Right ventricle myocardium superior (tissue), 1 donor: ENCODE data around the gene SDSL. TPM values are rescaled to one million over a fixed set of nuclear protein-coding genes. Genes with fewer than 3 reads are reported as not detected.

Experiments
- ATAC-seq: fragments of 200-7000 bp; cut with Tn5 transposase; one replicate; pipeline ENCODE4 v1.9.1; 2020; ENCODE audit warnings: mild to moderate bottlenecking; ENCODE audit not compliant: poor library complexity
- DNase-seq: peaks from one replicate; pipeline ENCODE4 v3.0.0-alpha.2; 2020
- intact Hi-C: fragments of 100-400 bp; cut with DNase I; formaldehyde crosslinking; loops from one replicate; pipeline ENCODE4 v1.11.2; 2022
- total RNA-seq: library from RNA; stranded (reverse); fragmentation: NEBNext Ultra II Directional; extraction: Animal tissue kit (Norgen Biotek cat#: 25700); gene quantifications from one replicate; pipeline ENCODE4 v1.2.1, GENCODE V29; 2021
- donor health status: DM: no; HTN: yes; CAD: no; lungs with severe emphysema.

Gene SDSL
- total RNA-seq, 1 donor from 2014 or later, result 6.3 TPM

GRCh38 chr12:113462998-113463745 is 41.0 kb downstream of the SDSL start:
- intact Hi-C loops, result loop anchor here (2.0 kb wide), 1 partner anchor 450 kb away; no protein-coding TSS in a partner anchor
- no peak for ATAC-seq
- no peak for DNase-seq

GRCh38 chr12:113463746-113464451 is 41.7 kb downstream of the SDSL start:
- no peak for ATAC-seq
- intact Hi-C loops, result loop anchor here (2.0 kb wide), 1 partner anchor 449 kb away; no protein-coding TSS in a partner anchor
- no peak for DNase-seq

DNA sequence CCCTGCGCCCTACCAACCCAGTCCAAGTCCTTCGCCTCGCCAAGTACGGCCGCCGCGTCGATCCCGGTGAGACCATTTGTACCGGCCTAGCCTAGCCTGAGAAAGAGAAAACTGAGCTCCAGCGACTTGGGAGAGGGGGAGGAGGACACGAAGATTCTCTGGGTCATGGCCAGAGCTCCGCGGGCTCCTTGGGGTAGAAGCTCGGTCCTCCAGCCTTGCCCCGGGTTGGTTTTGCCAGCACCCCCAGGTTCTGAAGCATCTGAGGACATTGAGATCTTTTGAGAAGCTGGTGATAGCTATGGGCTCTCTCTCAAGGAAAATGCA is 42.2 kb downstream of the SDSL start:
- intact Hi-C loops, result no loop called here
- no peak for DNase-seq
- ATAC-seq, result no peak

GRCh38 chr12:113464852-113465719 is 42.9 kb downstream of the SDSL start:
- intact Hi-C loops, result no loop called here
- no peak for ATAC-seq
- no peak for DNase-seq

DNA sequence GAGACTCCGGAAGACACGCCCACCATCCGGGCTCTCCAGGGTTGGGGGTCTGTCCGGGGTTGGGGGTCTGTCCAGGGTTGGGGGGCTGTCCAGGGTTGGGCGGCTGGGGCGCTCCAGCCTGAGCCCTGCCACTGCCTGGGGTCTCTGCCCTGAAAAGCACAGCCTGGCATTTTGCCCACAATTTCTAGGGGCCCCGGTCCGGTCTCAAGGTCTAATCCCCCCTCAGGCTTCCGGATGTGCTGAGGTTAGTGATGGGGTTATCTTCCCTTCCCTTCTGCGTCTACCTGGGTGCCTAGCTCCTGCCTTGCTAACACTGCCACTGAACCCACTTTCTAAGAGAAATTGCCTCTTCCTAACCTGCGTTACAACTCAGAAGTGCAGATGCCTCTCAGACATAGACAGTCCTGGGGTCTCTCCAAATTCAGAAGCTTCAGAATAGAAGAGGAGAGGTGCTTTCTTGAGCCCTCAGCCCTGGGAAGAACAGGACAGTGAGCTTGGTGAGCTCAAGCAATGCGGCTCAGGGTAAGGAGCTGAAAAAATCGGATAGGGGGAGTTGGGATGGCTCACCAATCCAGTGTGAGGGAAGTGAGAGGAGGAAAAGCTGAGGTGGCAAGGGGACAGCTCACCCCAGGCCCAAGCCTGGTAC is 43.8 kb downstream of the SDSL start:
- intact Hi-C loops, result no loop called here
- ATAC-seq (no peak), DNase-seq (no peak)

GRCh38 chr12:113466454-113467141 is 44.4 kb downstream of the SDSL start:
- DNase-seq (no peak), ATAC-seq (no peak)
- intact Hi-C loops, result no loop called here

DNA sequence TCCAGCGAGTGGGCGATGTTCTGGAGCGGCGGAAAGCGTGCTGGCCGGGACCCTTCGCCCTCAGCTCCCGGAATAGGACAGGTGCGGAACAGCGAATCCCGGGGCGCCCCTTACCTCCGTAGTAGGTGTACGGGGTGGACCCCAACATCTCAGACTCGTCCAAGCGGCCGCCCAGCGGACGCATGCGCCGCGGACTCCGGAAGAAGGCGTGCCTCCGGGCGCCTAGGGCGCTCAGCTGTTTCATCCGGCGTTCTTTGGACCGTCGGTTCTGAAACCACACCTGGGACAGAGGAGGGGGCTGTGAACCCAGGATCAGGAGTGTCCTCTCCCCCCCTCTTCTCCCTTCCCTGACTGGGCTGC is 44.9 kb downstream of the SDSL start:
- intact Hi-C loops, result no loop called here
- ATAC-seq (no peak), DNase-seq (no peak)

- DNase-seq (no peak), ATAC-seq (no peak)
- intact Hi-C loops, result no loop called here
Observed at GRCh38 chr12:113467502-113468364, 45.6 kb downstream of the SDSL start.

GRCh38 chr12:113468365-113469223 is 46.4 kb downstream of the SDSL start:
- ATAC-seq, result no peak
- no peak for DNase-seq
- intact Hi-C loops, result no loop called here

GRCh38 chr12:113469224-113469948 is 47.2 kb downstream of the SDSL start:
- ATAC-seq (no peak), DNase-seq (no peak)
- intact Hi-C loops, result no loop called here

- ATAC-seq (no peak), DNase-seq (no peak)
- intact Hi-C loops, result no loop called here
Observed at GRCh38 chr12:113469949-113470743, 48.0 kb downstream of the SDSL start.

- ATAC-seq, result no peak
- intact Hi-C loops, result no loop called here
Observed at GRCh38 chr12:113470871-113471618, 48.9 kb downstream of the SDSL start.

DNA sequence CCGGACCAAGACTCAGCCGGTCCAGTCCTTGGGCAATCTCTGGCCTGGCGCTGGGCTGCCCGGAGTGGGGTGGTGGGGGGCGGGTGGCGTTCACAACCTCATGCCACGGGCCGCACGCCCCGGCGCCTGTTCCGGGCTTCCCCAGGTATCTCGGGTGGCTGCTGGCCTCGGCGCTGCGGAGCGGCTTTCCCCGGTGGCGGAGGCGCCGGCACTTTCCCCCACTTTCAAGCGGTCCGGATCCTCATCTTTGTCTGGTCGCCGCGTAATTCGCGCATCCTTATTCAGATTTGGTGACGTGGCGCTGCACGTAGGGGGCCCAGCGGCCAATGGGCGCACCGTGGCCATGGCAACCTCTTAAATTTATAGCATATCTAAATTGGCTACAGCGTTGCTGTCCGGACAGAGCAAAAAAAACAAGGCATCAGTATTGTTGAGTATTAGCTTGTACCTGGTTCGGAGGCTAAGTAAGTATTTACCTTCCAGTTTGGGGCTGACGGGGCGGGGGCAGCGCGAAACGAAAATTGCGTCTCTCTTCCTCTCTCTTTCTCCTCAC is 49.5 kb downstream of the SDSL start, which contains the start of gene LHX5:
Gene LHX5 (minus strand): TSS at position 253 of the 553 bp plus-strand sequence. CDS start 373 bp downstream, outside the sequence.
- no peak for DNase-seq

More at GRCh38 chr12:113470871-113471618, 48.9 kb downstream of the SDSL start:
- no peak for DNase-seq

More for the DNA sequence above, 49.5 kb downstream of the SDSL start, which contains the start of gene LHX5:
- ATAC-seq, result no peak
- intact Hi-C loops, result no loop called here
